Stimulated activated CD8-positive, alpha-beta memory T cell treated with anti-CD3 and anti-CD28 coated beads, Interleukin-7, amount 100 ng/mL, for 48 hours (primary cell): ENCODE results near the gene PDZK1IP1.

ENCODE experiments used
- DNase-seq, 2 donors: peaks; one replicate each; pipeline ENCODE4 v3.0.0-alpha.2; 2020; ENCODE audit warnings: low read depth in 1 of 2; ENCODE audit errors: extremely low read depth in 1 of 2

Gene PDZK1IP1, protein sequence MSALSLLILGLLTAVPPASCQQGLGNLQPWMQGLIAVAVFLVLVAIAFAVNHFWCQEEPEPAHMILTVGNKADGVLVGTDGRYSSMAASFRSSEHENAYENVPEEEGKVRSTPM

DNA sequence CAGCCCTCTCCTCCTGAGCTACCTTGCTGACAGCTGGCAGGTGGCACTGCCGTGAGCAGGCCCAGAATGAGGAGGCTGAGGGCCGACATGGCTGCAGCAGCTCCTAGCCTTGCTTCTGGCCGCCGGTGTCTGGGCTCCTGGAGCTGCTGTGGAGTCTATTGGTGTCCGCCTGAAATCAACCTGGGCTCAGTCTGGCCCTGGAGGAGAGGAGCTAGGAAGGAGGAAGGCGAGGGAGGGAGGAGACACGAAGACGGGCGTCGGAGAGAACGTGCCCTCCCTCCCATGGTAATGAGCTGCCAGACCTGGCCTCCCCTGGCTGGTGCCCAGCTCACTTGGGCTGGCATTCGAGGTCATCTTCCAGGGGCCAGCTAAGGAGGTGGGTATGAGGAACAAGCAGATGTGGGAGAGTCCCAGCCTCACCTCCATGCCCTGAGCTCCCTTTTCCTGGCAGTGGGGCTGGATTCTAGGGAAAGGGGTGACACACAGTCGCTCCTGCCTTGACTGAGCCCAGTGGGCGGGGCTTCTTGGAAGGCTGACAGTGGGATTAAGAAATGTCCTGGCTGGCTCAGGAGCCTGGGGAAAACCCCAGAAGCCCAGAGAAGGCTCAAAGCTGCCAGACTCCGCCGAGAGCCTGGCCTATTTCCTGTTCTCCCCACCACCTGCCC, at the start of gene PDZK1IP1:
Gene PDZK1IP1, minus strand, starts transcription at position 193 of the 665 bp plus-strand sequence. Its CDS starts 104 bp downstream, at position 89.
- DNase-seq = no peak

DNA sequence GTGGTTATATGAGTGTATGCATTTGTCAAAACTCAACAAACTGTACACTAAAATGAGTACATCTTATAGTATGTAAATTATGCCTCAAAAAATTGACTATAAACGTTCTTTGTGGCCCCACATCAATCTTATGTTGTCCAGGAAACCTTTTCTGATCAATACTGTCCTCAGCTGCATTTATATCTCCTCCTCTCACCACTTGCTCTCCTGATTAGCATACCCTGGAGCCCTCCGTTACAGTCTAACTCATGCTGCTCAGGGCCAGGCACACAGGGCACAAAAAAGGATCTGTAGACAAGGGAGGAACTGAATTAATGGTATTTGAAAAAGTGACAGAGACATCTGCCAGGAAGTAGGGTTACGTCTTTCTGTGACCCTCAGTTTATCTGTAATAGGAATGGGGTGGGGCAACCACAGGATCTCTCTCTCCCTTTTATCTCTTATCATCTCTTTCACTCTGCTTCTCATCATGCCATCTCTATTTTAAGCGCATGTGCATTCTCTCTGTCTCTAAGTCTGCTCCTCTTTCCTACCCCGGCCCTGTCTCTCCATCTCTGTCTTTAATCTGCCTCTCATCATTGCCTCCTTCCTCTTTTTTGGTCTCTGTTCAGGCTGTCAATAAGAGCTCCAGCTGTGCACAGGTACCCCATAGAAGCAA, 49.2 kb upstream of the PDZK1IP1 start:
- DNase-seq = no peak

DNA sequence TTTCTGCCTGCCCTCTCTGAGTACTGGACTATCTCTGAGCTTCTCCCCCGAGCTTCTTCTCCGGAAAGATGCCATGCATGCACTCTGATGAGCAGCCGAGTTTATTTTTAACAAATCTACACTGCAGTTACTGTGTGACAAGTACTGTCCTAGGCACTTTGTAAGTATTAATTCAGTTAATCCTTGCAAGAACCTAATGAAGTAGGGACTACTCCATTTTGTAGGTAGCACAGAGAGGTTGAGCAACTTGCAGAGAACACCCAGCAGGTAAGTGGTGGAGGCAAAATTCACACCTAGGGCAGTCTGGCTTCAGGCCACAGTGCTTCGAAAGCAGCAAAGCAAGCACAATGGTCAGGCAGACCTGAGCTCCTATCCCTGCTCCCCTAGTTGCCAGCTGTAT, 46.0 kb upstream of the PDZK1IP1 start:
- no peak for DNase-seq

DNA sequence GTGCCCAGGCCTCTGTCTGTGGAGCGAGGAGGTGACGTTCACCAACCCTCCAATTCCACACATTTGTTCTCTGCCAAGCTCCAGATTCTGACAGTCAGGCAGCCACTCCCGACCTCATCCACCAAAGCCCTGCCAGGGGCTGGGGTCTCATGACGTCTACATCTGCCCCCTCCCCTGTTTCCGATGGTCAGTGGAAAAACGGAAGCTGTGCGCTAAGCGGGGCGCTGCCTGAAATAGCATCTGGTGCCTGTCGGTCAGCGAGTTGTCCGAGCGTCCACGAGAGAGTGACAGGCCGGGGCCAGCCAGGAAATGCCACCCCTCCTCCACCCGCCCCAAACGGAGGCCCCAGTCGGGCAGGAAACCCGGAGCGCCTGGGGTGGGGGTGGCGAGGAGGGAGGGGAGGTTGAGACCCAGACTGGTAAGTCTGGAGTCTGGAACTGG, 45.4 kb upstream of the PDZK1IP1 start:
- no peak for DNase-seq

DNA sequence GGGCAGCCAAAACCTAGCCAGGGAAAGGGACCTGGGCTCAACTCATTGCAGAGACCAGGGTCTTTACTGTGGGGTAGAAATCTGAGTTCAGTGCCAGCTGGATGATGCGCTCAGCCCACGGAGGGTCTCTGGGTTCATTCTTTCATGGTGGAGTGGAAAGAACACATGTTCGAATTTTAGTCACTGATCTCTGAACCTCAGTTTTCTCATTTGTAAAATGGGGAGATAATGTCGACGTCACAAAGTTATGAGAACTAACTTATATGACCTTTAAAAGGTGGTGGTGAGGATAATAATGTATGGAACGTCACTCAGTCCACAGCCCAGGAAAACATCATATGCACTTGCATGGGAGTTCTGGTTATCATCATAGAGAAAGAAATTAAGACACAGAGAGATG, 43.4 kb upstream of the PDZK1IP1 start:
- DNase-seq = no peak

DNA sequence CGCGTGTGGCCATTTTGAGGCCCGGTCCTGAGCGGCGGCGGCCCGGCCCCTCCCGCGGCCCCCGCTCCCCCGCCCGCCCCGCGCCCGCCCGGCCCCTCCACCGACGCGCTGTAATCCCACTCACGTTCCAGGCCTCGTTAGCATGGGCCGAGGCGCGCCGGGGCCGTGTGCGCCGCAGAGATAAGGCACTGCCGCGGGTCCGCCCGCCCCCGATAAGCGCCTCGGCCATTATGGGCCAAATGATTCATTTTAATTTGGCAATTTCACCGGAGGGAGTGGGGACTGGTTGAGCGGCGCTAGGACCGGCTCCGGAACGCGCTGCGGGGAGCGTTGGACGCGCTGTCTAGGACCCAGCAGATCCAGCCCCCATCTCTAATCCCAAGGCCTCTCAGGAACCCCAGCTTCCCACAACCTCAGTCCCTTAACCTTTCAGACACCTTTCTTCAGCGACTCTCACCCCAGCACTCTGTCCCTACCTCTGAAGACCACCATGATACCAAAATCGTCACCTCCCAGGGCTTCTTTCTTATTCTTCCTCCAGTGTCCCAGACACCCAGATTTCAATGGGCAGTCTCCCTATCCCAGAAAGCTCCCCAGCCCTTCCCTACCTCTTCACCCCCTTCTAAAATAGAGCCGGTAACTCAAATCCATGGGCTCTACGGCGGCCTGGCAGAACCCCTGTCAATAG, 42.5 kb upstream of the PDZK1IP1 start, which contains the start of gene TAL1:
Gene TAL1, minus strand, starts transcription at position 39 of the 688 bp plus-strand sequence. CDS start 6,337 bp downstream, outside the sequence.
- no peak for DNase-seq

DNA sequence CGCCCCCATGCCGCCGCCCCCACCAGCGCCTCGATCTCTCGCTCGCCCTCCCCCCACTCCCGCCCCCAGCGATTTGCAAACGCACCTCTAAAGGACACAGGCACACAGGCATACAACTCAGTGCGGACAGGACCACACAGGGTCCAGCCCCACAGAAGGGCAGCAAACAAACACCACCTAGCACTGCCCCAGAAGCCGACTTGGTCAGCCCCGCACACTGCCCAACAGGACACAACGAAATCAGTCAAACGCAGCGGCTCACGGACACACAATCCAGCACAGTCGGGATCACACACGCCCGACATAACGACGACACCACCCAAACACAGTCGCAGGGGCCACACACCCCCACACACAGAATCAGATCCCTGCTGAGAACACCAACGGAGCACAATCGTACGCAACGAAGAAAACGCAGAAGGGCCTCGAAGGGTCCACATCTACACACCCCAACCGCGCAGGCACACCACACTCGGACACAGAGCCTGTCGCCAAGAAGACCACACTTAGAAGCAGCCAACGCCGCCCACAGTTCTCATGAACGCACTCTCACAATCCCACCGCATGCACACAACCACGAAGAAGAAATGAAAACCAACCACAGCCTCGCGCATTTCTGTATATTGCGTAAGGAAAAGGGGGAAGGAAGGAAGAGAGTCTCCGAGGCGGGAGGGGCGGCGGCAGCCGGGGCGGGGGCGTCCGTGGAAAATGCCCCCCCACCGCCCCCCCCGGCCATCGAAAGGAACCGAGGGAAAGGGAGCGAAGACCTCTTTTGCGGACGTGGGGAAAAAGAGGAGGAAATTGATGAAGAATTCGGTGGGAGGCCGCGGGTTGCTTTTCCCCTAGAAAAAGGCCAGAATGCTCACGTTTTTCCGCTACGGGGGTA, 41.7 kb upstream of the PDZK1IP1 start:
- DNase-seq = no peak

DNA sequence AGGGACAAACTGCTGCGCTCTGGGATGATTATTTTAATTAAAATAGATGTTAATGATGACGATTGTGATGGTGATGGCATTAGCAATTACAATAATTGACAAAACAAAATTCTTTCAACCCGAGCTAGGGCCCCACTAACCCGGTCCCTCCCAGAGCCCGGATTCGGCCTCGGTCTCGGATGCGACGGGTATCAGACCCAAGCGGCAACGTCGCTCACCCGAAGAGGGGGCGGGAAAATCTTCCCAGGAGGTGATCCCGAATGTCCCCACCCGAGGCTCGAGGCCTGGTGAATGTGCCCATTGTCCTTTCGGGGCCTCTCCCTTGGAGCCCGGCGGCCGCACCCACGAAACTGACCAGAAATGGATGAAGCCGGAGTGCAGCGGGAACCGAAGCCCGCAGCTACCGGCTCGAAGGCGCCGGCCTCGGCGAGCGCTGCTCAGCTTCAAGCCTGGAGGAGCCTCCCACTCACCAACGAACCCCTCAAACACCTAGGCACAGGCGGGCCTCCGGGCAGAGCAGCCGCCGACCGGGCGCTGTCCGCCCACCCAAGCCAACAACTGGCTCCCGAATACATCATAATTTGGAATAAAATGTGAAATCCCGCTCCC, 41.0 kb upstream of the PDZK1IP1 start:
- DNase-seq = no peak

DNA sequence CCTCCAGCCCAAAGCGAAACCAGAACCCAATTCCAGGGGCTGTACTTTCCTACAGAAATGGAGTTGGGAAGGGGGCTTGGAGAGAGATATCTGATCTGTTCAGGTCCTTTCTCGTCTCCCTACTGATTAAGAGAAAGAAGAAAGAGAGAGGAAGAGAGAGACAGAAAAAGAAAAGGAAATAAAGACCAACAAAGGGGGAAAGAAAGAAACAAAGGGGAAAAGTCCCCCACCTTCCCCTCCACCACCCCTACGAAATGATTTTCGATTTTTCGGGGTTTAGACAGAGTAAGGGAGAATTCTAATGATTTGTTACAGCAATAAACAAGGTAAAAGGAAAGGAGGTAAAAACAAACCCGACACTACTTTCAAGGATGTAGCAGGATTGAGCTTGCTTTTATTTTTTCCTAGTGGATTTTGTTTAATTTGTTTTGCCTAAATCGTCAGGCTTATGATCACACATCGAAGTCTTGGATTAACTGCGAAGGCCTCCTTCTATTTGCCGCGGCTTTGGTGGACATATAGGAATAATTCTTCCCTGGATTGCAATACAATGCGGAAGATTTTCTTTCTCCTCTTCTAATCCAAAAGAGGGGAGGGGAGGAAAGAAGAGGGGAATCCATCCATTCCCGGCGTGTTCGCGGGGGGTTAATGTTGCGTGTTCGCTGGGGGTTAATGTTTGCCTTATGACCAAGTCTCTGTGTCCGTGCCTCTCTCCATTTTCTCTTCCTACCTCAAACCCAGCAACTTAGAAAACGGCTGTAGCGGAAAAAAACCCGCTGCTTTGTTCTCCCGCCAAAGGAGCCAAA, 40.3 kb upstream of the PDZK1IP1 start:
- DNase-seq = no peak

DNA sequence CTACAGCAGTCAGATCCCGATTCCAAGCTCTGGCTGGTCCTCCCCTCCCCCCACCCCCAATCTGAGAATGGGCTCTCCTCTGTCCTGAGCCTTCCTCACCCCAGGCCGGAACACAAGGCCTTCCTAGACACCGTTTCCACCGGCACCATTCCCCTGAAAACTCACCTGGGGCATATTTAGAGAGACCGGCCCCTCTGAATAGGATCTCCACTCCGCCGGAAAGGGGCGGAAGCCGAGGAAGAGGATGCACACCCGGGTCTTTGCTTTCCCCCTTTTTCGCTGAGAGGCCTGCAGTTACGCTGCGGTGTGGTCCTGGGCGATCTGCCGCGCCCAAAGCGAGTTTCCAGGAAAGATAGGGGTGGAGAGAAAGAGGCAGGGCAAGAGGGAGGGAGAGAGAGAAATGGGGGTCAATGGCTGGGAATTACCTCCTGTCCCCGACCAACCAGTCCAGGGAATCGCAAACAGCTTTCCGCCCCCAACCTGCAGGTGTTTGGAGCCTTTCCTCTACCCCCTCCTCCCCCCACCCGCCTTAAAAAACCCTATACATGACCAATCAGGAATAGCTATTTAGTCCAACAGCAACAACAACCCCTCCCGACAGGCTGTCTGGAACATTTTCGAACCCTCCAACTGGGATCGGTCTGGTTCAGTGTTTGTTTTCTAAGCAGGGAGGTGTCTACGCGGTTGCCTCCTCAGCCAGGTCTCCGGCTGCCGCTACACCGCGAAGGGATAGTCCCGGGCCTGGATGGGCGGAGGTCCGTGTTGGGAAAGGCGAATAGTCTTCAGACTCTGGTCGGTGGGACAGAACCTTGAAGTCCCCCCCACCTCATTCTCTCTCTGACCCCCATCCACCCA, 39.4 kb upstream of the PDZK1IP1 start:
- no peak for DNase-seq

DNA sequence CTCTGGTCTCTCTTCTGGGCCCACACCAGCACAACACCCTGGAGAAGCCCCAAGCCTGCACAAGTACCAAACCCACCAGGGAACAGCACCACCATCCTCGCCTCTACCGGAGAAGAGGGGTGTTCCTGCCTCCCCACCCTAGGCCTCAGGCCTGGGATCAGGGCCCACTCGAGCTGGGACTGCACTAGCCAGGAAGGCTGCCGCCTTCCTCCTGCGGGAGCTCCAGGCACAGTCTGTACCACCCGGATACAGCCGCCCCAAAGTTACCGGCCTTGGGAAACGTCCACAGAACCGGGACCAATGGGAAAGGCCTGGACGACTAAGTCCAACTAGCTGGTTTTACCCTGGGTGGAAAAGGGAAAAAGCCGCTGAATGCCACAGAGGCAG, 38.8 kb upstream of the PDZK1IP1 start:
- no peak for DNase-seq

DNA sequence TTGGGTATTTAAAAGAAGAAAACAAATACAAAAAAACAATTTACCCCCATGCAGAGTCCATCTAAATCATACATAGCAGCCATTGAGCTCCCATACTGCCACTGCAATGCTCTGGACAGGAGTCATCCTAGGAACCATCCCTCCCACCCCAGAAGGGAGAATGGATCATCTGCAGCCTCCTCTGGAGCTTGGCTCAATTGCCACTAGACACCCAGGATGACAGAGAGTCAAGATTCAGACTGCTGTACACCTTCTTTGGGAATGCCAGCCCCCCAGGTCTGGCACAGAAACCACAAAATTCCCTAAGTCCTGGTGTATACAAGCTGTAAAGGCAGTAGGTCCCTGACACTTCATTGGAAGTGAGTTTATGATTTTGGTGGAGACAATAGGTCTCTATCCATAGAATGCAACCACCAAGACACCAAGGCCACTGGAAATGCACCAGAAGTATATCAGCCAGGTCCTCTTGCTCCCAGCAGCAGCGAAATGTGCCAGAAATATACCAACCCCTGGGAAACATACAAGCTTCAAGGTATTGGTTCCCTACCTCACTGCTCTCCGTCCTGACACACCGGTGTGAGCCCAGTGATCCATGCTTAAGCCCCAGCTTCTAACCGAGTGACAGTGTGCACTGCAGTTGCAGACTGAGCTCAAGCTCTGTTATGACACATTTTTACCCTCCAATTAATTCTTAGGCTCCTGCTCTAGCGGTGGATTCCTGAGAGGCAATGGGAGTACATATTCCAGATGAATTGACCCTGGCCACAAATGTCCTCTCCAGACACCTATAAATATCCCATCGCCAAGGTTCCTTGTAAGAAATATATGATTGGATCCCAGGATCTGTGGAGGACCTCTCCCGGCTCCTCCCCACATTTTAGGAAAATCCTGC, 37.8 kb upstream of the PDZK1IP1 start:
- no peak for DNase-seq

DNA sequence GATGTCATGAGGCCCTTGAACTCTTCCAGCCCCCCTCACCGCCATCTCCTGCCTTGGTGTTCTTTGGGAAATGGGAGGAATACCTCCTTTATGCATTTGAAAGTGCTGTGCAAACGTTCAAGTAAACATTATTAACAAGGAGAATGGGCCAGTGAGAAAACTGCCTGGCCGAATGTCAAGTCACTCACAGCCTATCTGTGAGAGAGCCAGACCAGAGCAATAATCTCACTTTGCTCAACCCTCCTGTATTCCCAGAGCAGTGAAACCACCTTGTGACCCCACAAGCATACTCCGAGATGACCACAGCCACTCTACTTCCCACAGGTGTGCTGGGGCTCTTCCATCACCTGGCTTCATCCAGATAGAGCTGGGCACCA, 37.0 kb upstream of the PDZK1IP1 start:
- DNase-seq = no peak

DNA sequence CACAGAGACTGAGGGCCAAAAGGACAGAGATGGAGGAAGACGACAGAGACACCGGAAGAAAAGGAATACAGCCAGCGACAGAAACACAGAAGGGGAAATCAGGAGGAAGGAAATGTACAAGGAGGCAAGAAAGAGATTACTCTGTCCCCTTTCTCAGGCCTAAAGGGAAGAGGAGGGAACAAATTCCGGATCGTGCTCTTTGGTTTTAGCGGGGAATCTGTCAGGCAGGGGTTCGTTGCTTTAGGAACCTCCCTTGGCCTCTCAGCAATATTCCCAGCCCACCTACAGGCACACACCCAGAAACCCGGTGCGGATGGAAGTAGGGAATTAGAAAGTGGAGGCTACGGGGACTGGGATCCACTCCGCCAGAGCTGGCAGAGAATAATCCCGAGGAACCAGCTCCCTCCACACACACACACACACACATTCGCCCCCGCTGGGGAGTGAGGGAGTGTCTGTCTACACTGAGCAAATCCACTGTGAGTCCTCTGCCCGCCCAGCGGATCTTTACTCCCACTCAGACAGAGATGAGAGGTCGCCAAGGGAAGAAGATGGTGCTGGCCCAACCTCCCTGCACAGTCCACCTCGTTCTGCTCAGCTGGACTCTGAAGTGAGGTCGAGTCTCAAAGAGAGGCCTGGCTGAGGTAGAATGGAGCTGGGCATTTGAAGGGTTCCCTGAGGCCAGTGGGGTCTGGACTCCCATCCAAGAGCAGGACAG, 36.4 kb upstream of the PDZK1IP1 start:
- DNase-seq = no peak

DNA sequence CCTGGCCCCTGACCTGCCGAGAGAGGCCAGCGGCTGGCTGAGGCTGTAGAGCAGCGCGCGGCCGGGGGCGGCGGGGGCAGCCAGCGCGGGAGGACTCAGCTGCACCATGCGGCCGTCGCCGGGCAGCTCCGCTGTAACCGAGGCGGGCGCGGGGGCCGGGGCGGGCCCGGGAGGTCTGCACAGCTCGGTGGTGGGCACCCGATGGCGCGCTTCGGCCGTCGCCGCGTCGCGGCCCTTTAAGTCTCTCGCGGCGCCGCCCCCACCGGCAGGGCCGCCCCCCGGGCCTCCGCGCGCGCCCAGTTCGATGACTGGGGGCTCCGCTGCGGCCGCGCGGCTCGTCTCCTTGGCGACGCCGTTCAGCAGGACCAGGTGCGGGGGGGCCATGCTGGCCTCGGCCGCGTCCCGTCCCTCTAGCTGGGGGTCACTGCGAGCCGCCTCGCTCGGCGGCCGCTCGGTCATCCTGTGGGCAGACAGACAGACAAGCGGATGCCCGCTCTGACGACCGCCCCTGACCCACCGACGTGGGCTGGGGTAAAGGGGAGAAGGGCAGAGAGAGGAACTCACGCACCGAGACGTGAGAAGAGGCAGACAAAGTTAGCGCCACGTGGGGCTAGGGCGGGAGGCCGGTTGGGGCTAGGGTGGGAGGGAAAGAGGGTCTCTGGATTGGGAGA, 35.7 kb upstream of the PDZK1IP1 start:
- no peak for DNase-seq

DNA sequence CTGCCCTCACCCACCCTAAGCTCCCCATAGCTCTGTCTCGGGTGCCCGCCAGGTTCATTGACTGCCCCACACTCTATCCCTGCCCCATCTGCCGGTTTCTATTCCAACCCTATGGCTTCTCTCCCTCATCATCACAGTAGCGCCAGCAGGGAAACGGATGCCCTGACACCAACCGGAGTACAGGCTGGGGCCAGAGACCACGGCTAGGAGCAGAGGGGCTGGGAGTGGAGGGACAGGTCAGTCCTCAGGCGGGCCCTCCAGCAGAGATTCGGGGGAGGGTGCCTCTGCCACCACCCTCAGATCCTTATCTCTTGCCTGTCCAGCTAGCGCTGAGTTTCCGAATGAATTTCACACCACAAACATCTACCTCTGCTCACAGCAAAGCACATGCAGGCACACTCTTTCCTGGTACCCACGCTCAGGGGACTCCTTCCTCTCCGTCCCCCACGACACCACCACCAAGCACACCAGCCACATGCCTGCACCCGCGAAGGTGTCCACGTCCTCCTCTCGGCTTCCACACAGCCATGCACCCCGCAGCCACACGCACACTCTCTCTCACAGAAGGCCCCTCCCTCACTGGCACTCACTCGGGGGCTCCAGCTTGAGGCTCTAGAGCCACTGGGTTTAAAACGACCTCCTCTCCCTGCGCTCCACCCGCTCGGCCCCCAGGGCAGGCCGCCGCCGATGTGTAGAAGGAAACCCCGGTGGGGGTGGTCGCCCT, 35.0 kb upstream of the PDZK1IP1 start:
- no peak for DNase-seq
